ENCODE results near the gene ROBO4.

Gene ROBO4

DNA sequence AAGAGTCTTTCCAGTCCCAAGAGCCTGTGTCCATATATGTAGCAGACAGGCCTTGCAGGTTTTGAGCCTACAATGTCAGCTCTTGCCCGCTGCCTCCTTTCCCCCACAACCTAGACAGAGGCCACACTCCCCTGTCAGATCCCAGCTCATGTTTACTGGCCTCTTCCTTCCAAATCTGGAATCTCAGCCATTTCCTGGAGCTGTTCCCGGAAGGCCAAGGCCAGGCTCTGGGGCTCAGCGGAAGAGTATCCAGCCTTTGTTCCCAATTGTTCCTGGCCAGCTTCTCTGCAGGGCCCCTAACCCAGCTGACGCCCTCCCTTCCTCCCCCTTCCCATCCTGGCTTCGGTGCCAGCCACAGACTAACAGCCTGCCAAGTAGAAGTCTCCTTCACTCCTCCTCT, 1.0 kb upstream of the ROBO4 start:
- TF ChIP-seq CTCF (IDR thresholded peaks at IDR 0.05; ENCODE audit: low read depth, low read length) = no peak
- peak; percentile 22 for DNase-seq (ENCODE audit: extremely low read depth, low read depth)

DNA sequence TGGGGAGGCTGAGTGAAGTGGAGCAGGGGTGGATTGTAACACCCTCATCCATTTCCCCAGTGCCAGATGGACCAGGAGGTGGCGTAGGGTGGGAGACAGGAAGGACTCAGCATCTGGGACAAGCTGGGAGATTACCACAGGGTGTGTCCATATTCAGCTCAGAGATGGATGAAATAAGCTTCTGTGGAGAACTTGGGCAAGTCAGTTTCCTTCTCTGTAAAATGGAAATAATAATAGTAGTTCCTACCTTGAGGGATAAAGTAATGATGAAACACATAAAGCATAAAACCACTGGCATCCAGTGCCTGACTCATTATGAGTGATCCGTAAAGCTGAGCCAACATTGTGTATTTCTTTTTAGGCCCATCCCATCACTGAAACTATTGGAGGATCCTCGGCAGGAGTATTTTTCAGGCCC, 607 bp upstream of the ROBO4 start:
- peak; percentile 14 for TF ChIP-seq CTCF (IDR thresholded peaks at IDR 0.05; ENCODE audit: low read depth, low read length)

DNA sequence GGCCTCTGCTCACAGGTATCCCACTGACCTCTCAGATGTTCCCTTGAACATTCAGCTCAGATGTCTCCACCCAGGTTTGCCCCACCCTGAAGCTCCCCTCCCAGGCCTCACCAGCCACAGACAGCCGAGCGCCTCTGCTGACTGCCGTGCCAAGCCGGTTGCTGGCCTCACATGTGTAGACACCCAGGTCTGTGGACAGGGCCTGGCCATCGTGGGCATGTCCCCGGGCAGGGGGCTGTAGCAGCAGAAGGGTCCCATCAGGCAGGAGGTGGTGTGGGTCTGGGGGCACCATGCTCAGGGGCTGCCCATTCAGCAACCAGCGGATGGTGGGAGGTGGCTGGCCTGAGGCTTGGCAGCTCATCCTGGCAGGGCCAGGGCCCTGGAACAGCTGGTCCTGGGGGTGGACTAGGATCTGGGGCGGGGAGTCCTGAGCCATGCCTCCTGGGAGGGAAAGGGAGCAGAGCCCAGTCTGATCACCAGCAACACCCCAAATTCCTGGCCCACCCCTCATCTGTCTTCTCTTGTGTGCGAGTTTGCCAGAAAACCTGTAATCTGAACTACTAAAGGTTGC, 759 bp downstream of the ROBO4 start:
- peak; percentile 40 for DNase-seq (ENCODE audit: extremely low read depth, low read depth)
- no peak for TF ChIP-seq CTCF (IDR thresholded peaks at IDR 0.05; ENCODE audit: low read depth, low read length)

More for the DNA sequence above, 607 bp upstream of the ROBO4 start:
- DNase-seq (ENCODE audit: extremely low read depth, low read depth) = peak; percentile 74

- DNase-seq (ENCODE audit: extremely low read depth, low read depth) = no peak
- no peak for TF ChIP-seq CTCF (IDR thresholded peaks at IDR 0.05; ENCODE audit: low read depth, low read length)
These were observed 1.5 kb downstream of the ROBO4 start for GRCh38 chr11:124896071-124896750.

GRCh38 chr11:124895471-124895971, 2.1 kb downstream of the ROBO4 start:
- TF ChIP-seq CTCF (IDR thresholded peaks at IDR 0.05; ENCODE audit: low read depth, low read length) = no peak
- no peak for DNase-seq (ENCODE audit: extremely low read depth, low read depth)

- no peak for DNase-seq (ENCODE audit: extremely low read depth, low read depth)
- TF ChIP-seq CTCF (IDR thresholded peaks at IDR 0.05; ENCODE audit: low read depth, low read length) = no peak
These were observed 2.8 kb downstream of the ROBO4 start for GRCh38 chr11:124894606-124895430.

All from AG09319 (cell line).